Nucleus accumbens (tissue), 56 donors: ENCODE measurements around the gene TAF1A.

Experiments
- DNase-seq, 56 donors: peaks; one replicate each; lab custom pipeline; 2025; lab: John Stamatoyannopoulos, UW

Gene TAF1A

DNA sequence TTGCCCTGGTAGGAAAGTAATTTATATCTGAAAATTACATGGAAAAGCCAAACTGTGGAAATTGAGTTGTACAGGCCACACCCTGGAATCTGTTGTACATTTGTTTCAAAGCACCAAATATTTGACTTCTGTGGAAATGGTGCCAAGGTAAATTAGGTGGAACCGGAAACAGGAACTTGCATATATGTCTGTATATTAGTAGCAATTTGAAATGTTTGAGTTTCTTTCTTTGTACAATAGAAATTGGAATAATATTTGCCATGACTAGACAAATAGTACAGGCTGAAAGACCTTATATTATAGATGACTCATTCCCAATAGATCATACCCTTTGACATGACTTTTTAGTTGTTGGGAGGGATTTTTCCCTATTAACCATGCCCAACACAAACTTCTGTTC is 10.5 kb upstream of the TAF1A start:
- no peak for DNase-seq

DNA sequence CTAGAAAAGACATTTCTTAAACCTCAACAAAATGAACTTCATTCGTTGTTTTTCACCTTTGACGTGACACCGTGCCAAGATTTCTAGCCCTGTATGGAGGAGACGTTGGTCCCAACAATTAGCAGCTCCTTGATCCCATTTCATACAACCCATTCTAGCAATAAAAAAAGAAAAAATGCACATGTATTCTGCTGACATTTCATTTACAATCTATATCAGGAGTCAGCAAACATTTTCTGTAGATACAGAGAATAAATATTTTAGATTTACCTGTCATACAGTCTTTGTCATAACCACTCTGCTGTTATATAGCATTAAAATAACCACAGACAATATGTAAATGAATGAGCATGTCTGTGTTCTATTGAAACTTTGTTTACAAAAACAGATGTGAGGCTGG is 7.0 kb upstream of the TAF1A start:
- DNase-seq, result no peak

DNA sequence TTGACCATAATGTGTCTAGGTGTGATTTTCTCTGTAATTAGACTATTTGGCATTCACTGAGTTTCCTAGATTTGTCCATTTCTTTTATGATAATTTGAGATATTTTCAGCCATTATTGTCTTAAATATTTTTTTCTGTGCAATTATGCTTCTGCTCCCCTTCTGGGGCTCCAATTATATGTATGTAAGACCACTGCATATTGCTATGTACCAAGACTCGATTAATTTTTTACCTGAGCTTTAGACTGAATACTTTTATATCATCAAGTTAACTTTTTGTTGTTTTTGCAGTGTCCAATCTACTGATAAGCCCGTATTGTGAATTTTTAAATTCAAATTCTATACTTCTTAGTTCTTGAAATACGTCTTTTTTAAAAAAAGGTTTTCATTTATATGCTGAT is 5.1 kb upstream of the TAF1A start:
- DNase-seq, result no peak

- DNase-seq, result peak in 5 of 56 donors; percentile 2 to 58 (median 8)
Measured at GRCh38 chr1:222592171-222592570, 2.4 kb upstream of the TAF1A start.

DNA sequence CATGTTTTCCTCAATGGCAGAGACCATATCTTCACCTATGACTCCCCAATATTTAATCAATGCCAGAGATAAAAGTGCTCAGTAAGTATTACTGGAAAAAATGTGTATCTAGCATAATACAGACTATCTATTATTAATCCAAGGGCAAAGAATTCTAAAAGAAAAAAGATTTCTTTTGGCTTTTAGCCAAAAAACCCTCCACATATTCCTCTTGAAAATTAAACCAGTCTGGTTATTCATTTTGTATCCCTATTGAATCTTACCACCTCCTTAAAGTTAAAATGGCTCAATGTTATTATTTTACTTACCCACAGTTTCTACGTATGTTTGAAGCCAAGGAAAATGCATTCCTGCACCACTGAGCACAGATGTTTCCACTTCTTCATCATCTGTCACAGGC is 1.6 kb downstream of the TAF1A start:
- DNase-seq, result no peak

GRCh38 chr1:222586842-222587241 is 2.9 kb downstream of the TAF1A start:
- DNase-seq, result no peak

DNA sequence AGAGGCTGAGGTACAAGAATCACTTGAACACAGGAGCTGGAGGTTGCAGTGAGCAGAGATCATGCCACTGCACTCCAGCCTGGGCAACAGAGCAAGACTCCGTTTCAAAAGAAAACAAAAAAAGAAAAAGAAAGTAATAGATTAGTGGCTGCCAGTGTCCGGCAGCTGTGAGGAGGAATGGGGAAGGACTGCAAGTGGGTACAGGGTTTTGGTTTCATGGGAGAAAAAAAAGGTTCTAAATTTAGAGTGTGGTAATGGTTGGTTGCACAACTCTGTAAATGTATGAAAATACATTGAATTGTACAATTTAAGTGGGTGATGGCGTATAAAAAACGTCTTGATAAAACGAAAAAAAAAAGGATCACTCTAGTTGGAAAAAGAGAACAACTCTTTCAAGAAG is 6.7 kb downstream of the TAF1A start:
- no peak for DNase-seq

DNA sequence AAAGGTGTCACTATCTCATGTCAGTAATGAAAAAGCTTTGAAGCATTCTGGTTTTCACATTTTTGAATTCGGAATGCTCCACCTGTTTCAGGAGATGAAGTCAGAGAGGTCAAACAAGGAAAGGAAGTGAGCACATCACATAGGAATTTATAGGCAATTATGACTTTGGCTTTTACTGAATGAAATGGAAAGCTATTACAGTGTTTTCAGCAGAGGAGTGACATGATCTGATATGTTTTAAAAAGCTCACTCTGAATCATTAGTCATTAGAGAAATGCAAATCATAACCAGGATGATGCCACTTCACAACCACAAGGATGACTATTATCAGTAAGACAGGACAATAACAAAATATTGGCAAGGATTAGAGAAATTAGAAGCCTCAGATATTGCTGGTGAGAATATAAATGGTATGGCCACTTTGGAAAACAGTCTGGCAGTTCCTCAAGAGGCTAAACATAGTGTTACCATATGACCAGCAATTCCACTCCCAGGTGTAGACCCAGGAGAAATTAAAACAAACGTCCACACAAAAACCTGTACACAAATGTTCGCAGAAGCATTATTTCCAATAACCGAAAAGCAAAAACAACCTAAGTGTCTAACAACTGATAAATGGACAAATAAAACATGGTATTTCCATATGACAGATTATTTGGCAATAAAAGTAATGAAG is 7.5 kb downstream of the TAF1A start:
- DNase-seq, result no peak

DNA sequence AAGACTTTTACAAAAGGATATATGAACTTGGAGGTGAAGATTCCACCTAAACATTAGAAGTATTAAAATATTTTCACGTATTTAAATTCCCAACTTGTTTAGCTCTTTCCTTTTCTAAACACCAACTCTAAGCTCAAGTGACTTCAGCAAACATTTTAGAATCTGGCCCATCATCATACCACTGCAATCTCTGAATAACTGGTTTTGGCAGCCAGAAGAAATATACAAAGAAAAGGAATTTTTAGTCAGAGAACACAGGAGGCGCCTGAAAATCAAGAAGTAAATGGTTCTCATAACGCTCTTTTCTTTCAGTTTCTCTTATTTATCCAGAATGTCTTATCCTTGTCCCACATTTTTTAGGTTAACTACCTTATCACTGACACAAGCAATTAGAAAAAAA is 10.4 kb downstream of the TAF1A start:
- no peak for DNase-seq

DNA sequence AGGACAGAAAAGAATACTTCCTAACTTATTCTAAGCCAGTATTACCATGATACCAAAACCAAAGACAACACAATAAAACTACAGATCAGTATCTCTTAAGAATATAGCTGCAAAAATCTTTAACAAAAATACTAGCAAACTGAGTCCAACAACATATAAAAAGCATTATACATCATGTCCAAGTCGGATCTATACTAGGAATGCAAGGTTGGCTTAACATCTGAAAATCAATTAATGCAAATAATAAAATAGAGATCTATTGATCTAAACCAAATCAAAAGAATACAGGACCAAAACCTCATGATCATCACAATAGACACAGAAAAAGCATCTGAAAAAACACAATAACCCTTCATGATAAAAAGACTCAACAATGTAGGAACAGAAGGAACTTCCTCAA is 18.9 kb downstream of the TAF1A start:
- DNase-seq, result no peak

GRCh38 chr1:222561656-222562055 is 28.1 kb downstream of the TAF1A start:
- no peak for DNase-seq

DNA sequence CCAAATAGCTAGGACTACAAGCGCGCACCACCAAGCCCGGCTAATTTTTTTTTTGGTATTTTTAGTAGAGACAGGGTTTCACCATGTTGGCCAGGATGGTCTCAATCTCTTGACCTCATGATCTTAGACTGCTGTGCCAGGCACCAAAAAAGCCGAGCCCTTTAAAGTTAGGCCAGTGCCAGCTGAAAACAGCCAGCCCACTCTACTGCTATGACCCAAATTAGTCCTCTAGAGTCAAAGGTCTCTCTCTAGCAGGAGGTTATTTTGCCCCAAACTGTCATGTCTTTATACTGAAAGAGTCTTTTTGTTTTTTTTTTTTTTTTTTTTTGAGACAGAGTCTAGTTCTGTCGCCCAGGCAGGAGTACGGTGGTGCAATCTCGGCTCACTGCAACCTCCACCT is 32.2 kb downstream of the TAF1A start:
- DNase-seq, result no peak

- DNase-seq, result no peak
Measured at GRCh38 chr1:222557148-222557547, 32.6 kb downstream of the TAF1A start.

GRCh38 chr1:222555992-222556615 is 33.6 kb downstream of the TAF1A start:
- no peak for DNase-seq

DNA sequence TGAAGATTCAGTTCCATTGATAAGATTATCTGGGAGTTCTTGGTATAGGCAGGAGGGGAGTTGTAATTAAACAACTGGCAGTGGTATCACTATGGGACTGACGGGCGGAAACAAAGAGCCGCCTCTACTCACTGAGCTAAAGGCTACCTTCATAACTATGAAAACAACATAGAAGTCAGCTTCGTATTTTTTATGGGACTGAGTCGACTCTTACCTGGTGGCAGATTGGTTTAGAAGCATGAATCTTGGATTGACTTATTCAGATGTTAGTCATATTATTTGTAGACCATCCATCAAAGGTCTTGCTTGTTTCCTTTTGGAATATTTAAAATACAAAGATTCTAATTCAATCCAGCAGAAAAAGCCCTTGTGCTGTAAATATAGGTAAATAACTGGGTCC is 35.6 kb downstream of the TAF1A start:
- no peak for DNase-seq

- no peak for DNase-seq
Measured at GRCh38 chr1:222552882-222553281, 36.9 kb downstream of the TAF1A start.

GRCh38 chr1:222547944-222548671 is 41.6 kb downstream of the TAF1A start, which contains the start of gene HHIPL2:
Gene HHIPL2 (minus strand): TSS chr1:222548104. CDS start chr1:222548044, 60 bp downstream.
- no peak for DNase-seq

- no peak for DNase-seq
Measured at GRCh38 chr1:222547260-222547614, 42.5 kb downstream of the TAF1A start.

DNA sequence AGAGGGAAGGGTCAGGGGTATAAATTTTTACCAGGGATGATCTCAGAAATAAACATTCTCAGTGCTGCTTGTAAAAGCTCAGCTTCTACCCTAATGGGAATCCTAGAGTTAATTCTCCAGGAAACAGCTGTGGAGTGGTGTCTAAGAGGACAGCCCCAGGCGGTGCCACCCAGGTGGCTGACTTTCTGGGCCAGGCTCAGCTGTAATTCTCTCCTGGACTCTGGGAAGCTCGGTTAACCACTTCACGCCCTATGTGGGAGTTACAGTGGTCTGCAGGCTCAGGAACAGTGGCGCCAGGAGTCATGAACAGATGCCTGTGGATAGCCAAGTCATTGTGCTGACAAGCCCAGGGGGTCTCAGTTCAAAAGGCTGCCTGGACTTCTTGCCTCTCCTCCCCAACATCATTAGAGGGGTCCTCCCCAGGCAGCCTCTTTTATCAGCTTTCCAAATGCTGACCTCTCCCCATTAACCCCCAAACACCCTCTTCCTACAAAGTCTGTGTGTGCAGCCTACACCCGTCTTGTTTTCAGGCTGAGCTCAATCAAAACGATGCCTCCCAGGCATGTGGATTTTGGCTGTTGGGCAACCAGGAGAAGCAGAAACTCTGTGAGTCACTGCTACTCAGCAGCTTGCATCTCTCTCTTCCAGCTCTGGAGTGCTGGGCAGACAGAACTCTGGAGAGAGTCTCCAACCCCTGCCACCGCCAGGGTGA is 43.0 kb downstream of the TAF1A start:
- peak in 3 of 56 donors; percentile 4 to 10 (median 9) for DNase-seq

- DNase-seq, result no peak
Measured at GRCh38 chr1:222546091-222546490, 43.6 kb downstream of the TAF1A start.

DNA sequence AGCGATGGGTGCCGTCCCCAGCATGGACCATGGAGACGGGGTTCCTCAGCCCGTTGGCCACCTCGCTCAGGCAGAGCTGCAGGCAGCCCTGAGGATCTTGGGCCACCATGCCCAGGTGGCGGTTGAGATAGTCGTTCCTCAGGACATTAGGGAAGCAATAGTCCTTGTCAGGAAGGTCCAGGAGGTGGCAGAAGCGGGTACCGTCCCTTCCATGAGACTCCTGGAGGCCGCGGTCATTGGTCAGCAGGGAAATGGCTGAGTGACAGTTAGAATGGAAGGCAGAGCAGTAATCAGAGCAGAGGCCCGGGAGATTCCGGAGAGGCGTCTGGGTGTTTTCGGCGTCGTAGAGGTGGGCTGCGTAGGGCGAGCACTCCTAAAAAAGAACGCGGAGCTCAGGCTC is 45.9 kb downstream of the TAF1A start:
- DNase-seq, result no peak
